Measurements from ENCODE around the gene MFRP.
"Not testable (repeated sequence)": the region's sequence is repeated elsewhere in the genome, so short reads cannot be mapped to it uniquely, and the experiment has no call there.

MFRP gene

DNA sequence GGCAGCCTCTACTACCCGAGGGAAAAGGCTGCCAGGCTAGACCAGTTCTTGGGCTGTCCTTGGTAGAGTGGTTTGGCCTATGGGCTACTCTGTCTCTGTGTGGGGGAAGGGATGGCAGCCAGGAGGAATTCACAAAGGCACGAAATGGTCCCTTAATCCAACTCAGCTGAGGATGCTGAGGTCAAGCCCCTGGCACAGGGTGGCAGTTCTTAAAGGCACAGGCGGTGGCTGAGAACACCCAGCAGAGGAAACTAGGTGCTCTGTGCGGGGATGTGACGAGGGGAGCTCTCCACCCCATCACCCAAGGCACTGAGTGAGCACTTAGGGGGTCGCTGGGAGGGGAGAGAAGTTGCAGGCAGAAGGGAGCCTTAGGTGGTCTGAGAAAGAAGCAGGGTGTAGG is at the start of gene MFRP:
Gene MFRP (minus strand): TSS at position 101 of the 400 bp plus-strand sequence. CDS start 192 bp downstream, outside the sequence.
- no peak for DNase-seq

DNA sequence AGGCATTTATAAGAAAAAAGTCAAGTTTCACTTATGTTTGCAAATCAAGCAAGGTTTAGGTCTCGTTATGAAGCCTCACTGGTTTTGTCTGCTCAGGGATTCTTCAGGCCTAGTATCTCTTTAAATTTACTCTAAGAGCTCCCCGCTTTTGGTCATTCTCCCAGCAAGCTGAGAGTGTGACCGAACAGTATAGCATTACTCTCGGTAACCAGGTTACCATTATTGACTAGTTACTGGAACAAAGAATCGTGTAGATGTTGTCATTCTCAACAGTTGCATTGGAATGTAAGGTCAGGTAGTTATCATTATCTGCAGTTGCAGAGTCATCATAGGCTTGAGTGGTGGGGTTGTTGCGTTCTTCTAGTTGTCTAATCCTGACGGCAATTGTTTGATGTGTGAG is 44.8 kb upstream of the MFRP start:
- DNase-seq, result no peak

DNA sequence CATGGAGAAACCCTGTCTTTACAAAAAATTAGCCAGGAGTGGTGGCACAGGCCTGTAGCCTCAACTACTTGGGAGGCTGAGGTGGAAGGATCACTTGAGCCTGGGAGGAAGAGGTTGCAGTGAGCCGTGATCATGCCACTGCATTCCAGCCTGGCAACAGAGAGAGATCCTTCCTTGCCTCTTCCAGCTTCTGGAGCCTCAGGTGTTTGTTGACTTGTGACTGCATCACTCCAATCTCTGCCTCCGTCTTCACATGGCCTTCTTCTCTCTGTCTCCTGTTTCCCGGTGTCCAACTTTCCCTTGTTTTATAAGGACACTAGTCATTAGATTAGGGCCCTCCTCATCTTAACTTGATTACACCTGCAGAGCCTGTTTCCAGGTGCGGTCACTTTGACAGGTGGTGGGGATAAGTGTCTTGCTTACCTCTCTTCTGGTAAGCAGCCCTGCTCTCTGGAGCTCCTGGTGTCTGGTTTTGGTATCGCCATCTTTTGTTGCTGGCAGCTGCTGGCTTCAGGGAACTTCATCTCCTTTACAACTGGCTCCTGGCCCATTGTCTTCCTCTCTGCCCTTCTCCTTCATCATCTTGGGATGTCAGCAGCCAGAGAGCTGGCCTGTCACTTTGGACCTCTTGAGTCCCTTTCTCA is 43.2 kb upstream of the MFRP start:
- DNase-seq, result peak in 1 of 2 experiments; percentile 23

DNA sequence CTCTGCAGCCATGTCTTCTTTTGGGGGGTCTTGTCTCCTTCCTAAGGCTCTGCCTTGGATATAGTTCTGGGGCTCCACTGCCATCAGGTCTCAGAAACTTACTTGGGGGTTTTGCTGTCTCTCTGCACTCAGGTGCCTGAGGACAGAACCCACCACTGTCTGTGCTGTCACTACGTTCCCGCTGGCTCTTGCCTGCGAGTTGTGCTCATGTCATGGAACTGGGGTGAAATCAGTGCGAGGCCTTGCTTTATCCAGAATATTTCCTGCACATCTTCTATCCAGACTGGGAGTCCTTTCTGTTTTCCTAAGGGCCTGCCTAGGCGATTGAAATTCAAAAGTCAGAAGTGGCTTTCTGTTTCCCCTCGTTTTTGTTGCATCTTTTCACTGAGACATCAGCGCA is 41.6 kb upstream of the MFRP start:
- DNase-seq, result no peak

DNA sequence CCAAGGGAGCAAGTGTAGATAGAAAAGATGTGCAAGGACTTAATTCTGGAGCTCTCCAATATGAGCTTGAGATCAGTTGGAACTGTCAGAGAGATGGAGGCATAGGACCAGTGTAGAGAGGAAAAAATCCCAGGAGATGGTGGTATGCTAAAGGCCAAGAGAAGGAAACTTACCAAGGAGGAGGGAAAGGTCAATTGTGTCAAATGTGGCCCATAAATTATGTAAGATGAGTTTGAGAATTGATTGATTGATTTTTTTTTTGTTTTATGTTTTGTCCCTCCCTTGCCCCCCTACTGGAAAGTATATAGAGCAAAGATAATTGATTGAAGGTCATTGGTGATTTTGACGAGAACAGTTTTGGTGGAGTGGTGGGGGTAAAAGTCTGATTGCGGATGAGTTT is 37.8 kb upstream of the MFRP start:
- no peak for DNase-seq

DNA sequence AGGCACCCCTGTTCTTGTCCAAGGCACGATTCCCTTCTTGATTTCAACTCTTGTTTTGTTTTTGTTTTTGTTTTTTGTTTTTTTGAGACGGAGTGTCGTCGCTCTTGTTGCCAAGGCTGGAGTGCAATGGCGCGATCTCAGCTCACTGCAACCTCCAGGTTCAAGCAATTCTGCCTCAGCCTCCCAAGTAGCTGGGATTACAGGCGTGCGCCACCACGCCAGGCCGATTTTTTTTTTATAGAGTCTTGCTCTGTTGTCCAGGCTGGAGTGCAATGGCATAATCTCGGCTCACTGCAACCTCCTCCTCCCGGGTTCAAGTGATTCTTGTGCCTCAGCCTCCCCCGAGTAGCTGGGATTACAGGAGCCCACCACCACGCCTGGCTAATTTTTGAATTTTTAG is 36.0 kb upstream of the MFRP start:
- DNase-seq, result not testable (repeated sequence)

DNA sequence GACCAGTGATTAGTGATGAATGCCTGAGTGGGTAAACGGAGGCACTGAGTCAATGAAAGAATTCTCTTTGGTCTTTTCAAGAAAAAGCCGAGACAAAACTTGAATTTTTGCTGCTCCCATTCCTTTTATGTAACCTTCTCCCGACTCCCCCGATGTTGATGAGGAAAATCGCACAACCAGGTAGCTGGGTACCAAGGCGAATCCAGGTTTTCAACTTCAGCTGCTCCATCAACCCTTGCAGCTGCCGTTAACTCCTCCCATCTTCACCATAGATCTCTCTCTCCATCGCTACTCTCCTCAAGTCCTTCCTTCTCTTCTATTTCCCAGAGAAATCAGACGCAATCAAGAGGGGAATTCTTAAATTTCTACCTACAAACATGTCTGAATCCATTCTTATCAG is 35.6 kb upstream of the MFRP start:
- no peak for DNase-seq

DNA sequence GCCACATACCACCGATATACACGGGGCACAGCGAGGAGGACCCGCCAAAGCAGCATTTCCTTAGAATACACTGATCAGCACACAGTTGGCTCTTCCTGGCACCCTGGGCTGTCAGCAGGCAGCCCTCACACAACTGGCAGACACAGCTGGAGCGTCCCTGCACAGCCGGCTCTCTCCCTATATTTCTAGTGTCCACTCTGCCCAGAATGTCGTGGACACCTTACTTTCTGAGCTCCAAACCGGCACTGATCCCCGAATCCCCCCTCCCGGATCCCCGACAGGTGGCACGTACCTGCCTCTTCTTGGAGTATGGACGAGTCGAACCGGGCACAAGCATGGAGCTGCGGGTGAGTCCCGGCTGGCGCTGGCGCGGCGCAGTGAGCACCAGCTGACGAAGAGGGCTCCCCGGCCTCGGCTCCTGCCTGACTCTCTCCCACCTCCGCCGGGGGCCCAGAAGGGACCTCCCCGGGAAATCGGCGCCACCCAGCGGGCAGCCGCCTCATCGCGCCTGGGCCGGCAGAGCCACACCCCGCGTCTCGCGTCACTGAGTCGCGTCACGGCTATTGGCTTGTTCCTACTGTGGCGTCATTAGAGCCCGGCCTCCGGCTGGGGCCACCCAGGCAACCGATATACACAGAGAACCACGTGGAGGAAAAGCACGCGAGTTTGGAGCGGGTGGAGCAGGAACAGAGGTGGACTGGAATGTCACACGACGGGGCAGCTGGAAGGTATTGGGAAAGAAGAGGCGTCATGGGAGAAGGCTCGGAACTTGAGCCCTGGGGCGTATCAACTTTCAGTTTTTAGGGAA is 34.9 kb upstream of the MFRP start, which contains the start of gene USP2:
Gene USP2 (minus strand): TSS at position 510 of the 808 bp plus-strand sequence. CDS start 8,210 bp downstream, outside the sequence.
- peak; percentile 91 to 93 for DNase-seq

DNA sequence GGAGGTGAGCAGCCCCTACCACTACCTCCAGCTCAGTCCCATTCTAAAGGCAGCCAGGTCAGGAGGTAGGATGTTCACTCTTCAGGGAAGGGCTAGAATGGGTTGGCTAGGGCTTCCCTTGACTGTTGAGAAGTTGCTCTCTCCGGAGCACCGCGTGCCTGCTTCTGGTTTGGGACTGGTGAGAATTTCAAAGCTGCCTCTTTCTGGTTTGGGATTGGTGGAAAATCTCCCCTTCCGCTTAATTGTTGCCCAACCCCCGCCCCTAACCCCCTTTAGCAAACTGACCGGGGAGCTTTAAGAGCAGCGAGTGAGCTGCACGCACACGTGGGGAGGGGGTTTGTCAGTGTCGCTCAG is 34.3 kb upstream of the MFRP start:
- DNase-seq, result no peak

DNA sequence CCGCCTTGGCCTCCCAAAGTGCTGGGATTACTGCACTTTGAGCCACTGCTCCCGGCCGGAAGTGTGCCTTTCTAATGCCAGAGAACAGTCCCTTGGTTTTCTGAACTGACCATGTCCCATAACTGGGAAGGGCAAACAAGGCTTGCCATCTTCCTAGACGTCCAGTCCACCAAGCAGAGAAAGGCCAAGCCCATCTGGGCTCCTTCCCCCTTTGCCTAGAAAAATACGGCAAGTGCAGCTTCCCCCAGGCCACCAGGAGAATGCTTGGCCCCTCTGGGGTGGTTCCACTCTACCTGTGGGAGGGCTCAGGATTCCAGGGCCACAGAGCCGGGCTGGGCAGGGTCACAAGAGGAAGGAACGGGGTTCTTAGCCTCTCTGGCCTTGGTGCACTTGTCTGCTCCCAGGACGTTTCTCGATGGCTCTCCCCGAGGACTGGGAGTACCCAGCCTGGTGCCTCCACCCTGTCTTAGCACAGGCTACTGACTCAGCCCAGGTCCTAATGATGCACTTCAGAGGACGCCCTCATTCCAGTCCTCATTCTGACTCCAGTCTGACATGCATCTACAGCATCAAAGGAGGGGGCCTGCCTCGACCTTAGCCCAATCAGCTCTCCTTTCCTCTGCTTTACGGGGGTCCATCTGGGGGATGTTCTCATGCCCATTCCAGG is 33.8 kb upstream of the MFRP start:
- DNase-seq, result no peak

DNA sequence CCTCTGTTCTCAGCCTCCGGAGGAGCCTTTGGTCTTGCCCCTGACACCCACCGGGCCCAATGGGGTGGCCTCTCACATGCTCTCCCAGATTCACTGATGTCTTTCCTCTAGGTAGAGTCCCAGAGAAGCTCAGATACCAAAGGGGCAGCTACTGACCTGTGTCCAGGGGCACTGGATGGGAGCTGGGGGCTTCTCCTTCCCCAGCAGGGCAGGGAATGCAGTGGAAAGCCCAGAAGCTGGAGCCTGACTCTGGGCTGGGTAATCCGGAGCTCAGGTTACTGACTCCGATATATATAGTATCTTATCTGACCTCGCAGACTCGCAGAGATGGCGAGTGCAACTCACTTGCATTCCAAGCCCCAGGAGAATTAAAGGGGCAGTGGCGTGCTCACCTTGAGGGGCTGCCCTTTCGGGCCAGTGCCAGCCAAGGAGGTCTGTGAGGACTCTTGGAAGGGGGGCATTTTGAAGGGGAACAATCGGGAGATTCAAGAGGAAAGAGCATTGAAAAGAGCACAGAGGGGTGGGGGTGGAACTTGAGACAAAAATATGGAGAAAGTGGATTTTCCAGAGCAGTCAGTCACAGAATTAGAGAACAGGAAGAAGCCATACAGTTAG is 32.5 kb upstream of the MFRP start:
- DNase-seq, result no peak

DNA sequence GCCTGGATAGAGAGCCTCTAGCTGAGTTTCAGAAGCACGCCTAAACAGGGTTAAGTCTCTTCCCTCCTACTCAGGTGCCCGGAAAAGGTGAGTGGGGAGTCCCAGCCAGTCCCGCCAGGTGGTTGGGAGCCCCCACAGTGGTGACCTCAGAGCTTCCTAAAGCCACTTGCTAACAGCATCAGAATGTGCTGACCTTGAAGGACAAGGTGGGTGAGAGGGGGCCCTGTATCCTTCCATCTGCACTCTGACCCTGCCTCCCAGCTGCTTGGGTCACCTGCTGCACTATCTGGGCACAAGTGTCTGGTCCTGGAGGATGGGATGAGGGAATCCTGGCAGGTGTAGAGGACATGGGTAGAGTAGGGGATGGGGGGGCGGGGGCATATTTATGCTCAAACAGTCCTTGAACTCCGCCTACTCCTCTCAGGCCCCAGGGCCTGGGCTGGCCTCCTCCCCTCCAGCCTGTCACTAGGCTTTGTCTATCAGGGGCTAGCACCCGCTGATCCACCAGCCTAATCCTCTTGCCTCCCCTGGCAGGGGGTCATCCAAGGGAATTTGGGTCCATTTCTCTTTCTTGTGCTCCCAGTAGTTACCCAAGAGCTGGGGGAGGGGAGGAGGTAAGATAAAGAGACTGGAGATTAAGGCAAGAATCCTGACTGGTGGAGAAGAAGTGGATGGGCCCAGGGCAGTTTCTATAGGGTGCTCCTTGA is 31.6 kb upstream of the MFRP start:
- no peak for DNase-seq

DNA sequence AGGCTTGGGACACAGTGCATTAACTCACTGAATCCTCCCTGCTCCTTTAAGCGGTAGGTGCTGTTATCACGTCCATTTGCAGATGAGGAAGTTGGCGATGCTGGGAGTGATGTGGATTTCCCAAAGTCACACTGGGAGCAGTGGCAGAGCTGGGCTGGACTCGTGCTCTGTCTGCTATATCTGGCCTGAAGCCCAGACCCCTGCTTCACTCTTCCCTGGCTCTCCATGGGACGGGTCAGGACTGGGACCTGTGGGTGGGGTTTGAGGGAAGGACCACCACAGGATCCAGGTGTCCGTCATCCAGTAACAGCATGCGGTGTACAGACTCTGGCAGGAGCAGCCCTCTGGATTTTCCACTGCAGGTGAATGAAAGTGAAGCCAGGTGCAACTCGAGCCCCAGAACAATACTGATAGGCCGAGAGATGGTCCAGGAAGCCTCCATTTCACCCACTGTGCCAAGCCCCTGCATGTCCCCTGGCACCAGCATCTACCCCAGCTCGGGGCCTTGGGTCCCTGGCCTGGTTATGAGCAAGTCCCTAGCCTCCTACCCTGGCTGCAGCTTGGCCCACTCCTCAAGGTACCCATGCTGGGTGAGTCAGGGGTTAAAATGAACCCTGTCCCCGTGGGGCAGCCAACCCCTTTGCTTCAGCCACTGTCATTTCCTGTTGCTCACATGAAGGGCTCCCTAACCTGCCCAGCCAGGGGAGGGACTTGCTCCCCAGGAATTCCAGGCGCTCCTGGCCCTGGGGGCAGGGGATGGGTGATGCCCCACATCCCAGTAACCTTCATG is 30.8 kb upstream of the MFRP start:
- no peak for DNase-seq

DNA sequence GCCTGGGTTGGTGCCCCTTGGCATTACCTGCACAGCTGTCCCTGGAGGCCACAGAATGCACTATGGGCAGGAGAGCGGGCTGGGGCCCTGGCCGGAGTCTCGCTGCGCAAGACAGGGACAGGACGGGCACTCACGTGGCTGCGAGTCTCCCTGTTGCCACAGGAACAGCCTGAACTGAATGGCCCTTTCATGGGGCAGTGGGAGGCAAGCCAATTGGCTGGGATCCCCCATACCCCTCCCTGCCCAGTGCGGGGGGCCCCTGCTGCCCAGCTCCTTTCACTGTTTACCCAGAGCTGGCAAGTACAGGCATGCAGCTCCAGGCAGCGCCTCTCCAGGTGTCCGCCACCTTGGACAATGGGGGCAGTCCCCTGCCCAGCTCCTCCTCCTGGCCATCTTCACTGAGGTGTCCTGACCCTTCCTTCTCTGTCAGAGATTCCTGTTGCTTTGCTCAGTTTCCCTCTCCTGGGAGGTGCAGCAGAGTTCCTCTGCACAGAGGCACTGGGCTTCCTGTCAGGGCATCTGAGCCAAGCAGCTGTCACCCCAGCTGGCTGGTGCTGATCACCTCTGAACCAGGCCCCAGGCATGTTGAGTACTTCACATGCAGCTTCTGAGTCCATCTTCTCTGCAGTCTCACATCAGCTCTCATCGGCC is 29.8 kb upstream of the MFRP start:
- peak; percentile 64 to 68 for DNase-seq

DNA sequence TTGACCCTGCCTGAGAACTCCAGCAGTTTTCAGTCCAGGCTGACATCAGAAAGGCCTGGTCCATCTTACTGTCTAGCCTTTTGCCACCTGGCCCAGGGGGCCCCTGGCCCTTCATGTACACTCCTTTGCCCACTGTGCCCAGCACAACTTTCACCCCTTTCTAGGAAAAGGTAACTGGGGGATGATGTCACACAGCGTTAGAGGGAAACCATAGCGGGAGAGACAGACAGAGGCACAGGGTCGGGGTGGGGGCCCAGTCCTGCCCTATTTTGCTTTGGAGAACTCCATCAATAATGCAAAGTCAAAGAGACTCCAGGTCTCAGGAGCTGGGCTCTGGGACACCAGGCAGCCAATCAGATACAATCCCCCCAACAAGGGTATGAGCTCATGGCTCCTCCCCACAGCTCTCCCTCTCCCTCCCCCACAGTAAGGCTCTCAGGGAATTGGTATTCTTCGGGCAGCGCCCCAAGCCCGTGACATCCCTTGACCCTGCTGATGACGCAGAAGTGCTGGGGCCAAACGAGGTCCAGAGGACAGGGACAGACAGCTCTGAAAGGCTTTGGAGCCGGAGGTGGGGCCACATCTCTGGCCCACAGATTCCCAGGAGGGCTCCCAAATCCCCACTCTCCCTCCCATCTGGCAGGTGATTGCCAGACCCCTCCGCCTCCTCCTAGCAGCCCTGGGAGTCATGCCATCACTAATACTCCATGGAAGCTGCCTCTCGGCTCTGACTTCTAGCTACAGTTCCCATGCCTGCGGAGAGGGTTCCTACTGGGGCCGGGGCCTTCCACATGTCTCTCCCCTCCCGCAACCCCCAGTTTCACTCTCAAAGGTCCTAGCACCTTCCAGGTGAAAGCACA is 29.1 kb upstream of the MFRP start:
- no peak for DNase-seq

DNA sequence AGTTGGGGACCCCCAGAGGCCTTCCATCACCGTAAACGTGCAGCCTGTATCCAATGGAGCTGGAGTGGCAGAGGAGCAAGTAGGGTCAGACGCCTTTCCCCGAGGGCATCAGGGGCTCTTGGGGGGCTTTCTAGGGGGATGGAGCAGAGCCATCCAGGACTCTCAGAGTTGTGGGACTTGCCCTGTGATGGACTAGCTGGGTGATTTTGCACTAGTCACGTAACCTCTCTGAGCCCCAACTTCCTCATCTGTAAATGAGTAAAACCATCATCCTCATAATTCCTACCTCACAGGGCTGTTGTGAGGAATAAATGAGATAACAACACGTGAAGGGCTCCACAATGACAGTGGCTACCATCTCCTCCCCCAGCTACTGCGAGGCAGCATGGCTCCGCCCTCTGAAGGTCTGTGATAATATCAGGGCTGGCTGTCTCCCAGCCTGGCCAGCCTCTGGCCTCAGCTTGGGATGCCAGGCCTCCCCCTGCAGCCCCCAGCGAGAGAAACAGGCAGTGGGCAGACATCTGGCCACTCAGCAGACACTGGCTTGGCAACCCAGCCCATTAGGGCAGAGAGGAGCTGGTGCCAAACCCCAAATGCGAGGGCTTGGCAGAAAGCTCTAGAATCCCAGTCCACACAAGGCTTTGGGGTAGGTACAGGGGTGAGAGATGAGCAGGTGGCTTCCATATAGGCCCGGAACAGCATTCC is 28.3 kb upstream of the MFRP start:
- no peak for DNase-seq

DNA sequence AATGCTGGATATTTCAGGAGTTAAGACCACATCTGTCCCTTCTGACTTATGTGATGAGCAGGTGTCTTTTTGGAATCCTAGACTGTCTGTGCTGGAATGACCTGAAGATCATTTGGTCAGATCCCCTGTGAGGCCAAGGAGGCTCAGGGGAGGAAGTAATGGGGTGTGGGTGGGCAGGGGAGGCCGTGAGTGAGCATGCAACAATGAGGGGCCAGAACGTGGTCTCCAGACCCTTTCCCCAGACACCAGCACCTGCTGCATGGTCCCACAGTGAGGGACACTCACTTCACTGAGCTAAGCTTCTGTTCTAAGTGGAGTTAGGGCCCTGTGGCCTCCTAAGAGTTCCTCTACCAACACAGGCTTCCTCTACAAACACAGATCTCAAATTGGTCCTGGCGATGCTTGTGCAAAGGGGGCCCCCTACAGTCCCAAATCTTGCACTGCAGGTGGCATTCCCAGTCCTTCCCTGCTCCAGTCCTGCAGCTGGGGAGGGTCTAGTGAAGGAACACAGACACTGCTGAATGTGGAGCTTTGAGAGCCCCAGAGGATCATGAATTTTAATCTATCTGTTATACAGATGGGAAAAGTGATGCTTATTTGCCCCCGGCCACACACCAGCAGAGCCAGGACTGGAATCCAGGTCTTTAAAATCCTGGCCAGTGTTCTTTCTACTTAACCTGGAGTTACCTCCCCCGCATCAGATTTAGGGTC is 27.6 kb upstream of the MFRP start:
- DNase-seq, result peak; percentile 66 to 67

DNA sequence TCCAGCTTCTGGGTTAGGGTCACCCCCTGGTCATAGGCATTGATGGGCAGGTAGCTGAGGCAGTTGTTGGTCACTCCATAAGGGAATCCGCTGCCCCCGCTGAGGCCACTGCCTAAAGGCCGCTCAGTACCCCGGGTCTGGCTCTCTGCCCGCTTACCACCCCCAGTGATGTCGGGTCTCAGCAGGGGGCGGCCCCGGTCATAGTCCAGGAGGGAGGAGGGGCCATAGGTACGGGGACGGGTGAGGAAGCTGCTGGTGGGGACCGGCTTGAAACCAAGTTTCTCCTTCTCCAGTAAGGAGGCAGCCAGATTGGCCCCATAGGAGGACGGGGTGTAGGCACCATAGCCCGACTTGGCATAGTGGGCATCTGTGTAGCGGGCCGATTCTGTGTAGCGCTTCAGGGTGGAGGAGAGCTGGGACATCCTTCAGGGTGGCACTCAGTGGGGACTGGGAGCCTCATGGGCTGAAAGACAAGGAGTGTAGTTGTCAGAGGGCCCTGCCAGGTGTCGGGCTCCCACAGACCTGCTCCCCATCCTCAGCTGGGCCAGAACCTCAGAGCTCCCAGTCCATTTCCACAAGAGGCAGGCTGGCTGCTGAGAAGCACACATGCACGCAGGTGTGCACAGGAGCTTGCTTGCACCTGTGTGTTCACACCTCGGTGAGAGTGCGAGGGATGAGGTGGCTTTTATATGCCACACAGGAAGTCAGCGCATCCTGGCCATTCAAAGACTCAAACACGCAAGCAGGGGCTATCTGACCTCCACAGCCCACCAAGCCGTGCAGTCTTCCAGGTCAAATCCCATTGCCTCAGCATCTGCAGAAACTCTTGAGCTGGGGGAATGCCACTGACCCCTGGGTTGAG is 26.8 kb upstream of the MFRP start:
- no peak for DNase-seq
